Breast epithelium (tissue), 4 donors: Measurements from ENCODE around the gene LMAN1. TPM values are rescaled to one million over a fixed set of nuclear protein-coding genes. Genes with fewer than 3 reads are reported as not detected.

Source experiments
- DNase-seq, 2 donors: peaks; one replicate each; pipeline ENCODE4 v3.0.0-alpha.2; 2019; ENCODE audit warnings: low spot score in 2 of 2
- H3K27ac ChIP-seq, 2 donors: fragments of 200-600 bp; sonication (generic) in 1 of 2; one replicate each; pipeline ENCODE4 v1.5.1; 2016 to 2019; ENCODE audit warnings: mild to moderate bottlenecking in 1 of 2
- H3K27me3 ChIP-seq, 2 donors: fragments of 200-600 bp; sonication (generic) in 1 of 2; one replicate each; pipeline versions ENCODE4 v1.5.1 to v1.6.0; 2017 to 2019; ENCODE audit warnings: control low read depth in 1 of 2, mild to moderate bottlenecking in 1 of 2
- H3K36me3 ChIP-seq: fragments of 200-600 bp; one replicate; pipeline ENCODE4 v1.5.1; 2019
- H3K4me1 ChIP-seq, 2 donors: fragments of 200-600 bp; sonication (generic); one replicate each; pipeline ENCODE4 v1.5.1; 2016 to 2019; ENCODE audit warnings: control low read depth in 1 of 2
- H3K4me3 ChIP-seq, 3 donors: fragments of 200-600 bp; sonication (generic); 1 replicate in 2 of 3; 2 replicates in 1 of 3; pipeline ENCODE4 v1.5.1; 2016 to 2019; ENCODE audit warnings: mild to moderate bottlenecking in 3 of 3, moderate library complexity in 2 of 3
- H3K9me3 ChIP-seq, 2 donors: fragments of 200-600 bp; sonication (generic) in 1 of 2; one replicate each; pipeline ENCODE4 v1.5.1; 2016 to 2019; ENCODE audit warnings: control low read depth in 1 of 2
- CTCF ChIP-seq, 3 donors: fragments of 450-650 bp; IDR thresholded peaks; one replicate each; pipeline ENCODE4 v1.5.1; 2016 to 2017; ENCODE audit warnings: antibody characterized with exemption in 3 of 3, mild to moderate bottlenecking in 3 of 3, moderate library complexity in 3 of 3
- POLR2A ChIP-seq: fragments of 450-650 bp; IDR thresholded peaks from one replicate; pipeline ENCODE4 v1.6.1; 2016; ENCODE audit warnings: antibody characterized with exemption, mild to moderate bottlenecking, moderate library complexity
- POLR2AphosphoS5 ChIP-seq, 3 donors: sonication (generic); formaldehyde crosslinking; IDR thresholded peaks; one replicate each; pipeline ENCODE4 v1.6.1; 2017; ENCODE audit warnings: antibody characterized with exemption in 3 of 3
- intact Hi-C: fragments of 100-400 bp; cut with DNase I; formaldehyde crosslinking; loops from one replicate; pipeline ENCODE4 v1.15.1; 2023; ENCODE audit warnings: low total_unique reads
- total RNA-seq, 3 donors: library from RNA; depleted of rRNA; stranded (reverse); fragments of >200 nt; gene quantifications; one replicate each; pipeline ENCODE4 v1.1.0, GENCODE V29; 2016

The LMAN1 gene
- total RNA-seq, 3 donors from 2014 or later: 86.9 to 110 (median 95.7) TPM

GRCh38 chr18:59393381-59393780 lies 34.3 kb upstream of the LMAN1 start:
- intact Hi-C loops: no loop called here
- H3K36me3 ChIP-seq: no peaks in the 10 kb centered on the region

GRCh38 chr18:59388817-59389216 lies 29.8 kb upstream of the LMAN1 start:
- no peak for TF ChIP-seq CTCF (IDR thresholded peaks at IDR 0.05)
- TF ChIP-seq POLR2A: no peak
- no peak for TF ChIP-seq POLR2AphosphoS5 (IDR thresholded peaks at IDR 0.05)
- intact Hi-C loops: no loop called here
- no peak for DNase-seq

More at GRCh38 chr18:59393381-59393780, 34.3 kb upstream of the LMAN1 start:
- Histone ChIP-seq H3K4me3 (no peak overlapping the region), H3K27me3 (no peaks in the 10 kb centered on the region), H3K27ac (no peak overlapping the region), H3K9me3 (no peaks in the 10 kb centered on the region), H3K4me1 (no peaks in the 10 kb centered on the region)
- no peak for DNase-seq
- TF ChIP-seq CTCF (IDR thresholded peaks at IDR 0.05): no peak
- no peak for TF ChIP-seq POLR2A

GRCh38 chr18:59387687-59388565 lies 28.9 kb upstream of the LMAN1 start:
- no peaks in the 10 kb centered on the region for H3K36me3 ChIP-seq
- no peak for TF ChIP-seq POLR2A
- TF ChIP-seq POLR2AphosphoS5 (IDR thresholded peaks at IDR 0.05): no peak
- TF ChIP-seq CTCF (IDR thresholded peaks at IDR 0.05): no peak
- H3K27ac ChIP-seq: no peak overlapping the region
- DNase-seq: no peak
- no peaks in the 10 kb centered on the region for H3K9me3 ChIP-seq
- intact Hi-C loops: no loop called here
- H3K27me3 ChIP-seq: no peaks in the 10 kb centered on the region
- no peak overlapping the region for H3K4me3 ChIP-seq
- no peaks in the 10 kb centered on the region for H3K4me1 ChIP-seq

More at GRCh38 chr18:59388817-59389216, 29.8 kb upstream of the LMAN1 start:
- H3K4me1 ChIP-seq: no peaks in the 10 kb centered on the region
- H3K36me3 ChIP-seq: no peaks in the 10 kb centered on the region
- no peak overlapping the region for H3K4me3 ChIP-seq
- no peaks in the 10 kb centered on the region for H3K27me3 ChIP-seq
- H3K9me3 ChIP-seq: no peaks in the 10 kb centered on the region
- no peak overlapping the region for H3K27ac ChIP-seq

GRCh38 chr18:59386909-59387686 lies 28.0 kb upstream of the LMAN1 start:
- no peak for DNase-seq
- TF ChIP-seq POLR2A (no peak), CTCF (IDR thresholded peaks at IDR 0.05) (no peak), POLR2AphosphoS5 (IDR thresholded peaks at IDR 0.05) (no peak)
- intact Hi-C loops: no loop called here
- no peaks in the 10 kb centered on the region for H3K27me3 ChIP-seq
- no peak overlapping the region for H3K4me3 ChIP-seq
- H3K27ac ChIP-seq: no peak overlapping the region
- no peaks in the 10 kb centered on the region for H3K4me1 ChIP-seq
- no peaks in the 10 kb centered on the region for H3K9me3 ChIP-seq
- no peaks in the 10 kb centered on the region for H3K36me3 ChIP-seq

GRCh38 chr18:59385191-59385590 lies 26.1 kb upstream of the LMAN1 start:
- no peak overlapping the region for H3K27ac ChIP-seq
- H3K9me3 ChIP-seq: no peaks in the 10 kb centered on the region
- DNase-seq: no peak
- TF ChIP-seq CTCF (IDR thresholded peaks at IDR 0.05): no peak
- no peak for TF ChIP-seq POLR2A
- TF ChIP-seq POLR2AphosphoS5 (IDR thresholded peaks at IDR 0.05): no peak
- H3K36me3 ChIP-seq: no peaks in the 10 kb centered on the region
- no peaks in the 10 kb centered on the region for H3K27me3 ChIP-seq
- intact Hi-C loops: no loop called here
- no peak overlapping the region for H3K4me3 ChIP-seq
- no peaks in the 10 kb centered on the region for H3K4me1 ChIP-seq
